HepG2 (cell line): ENCODE measurements around the gene ZNF512B. TPM values are rescaled to one million over a fixed set of nuclear protein-coding genes. Genes with fewer than 3 reads are reported as not detected.

Source experiments
- ATAC-seq: fragments of 200-7000 bp; cut with Tn5 transposase; 3 replicates; pipeline ENCODE4 v1.9.1; 2020; ENCODE audit warnings: mild to moderate bottlenecking, moderate library complexity
- BruUV-seq: library from RNA; stranded (reverse); fragments of 400-500 nt; replicated peaks from 2 replicates; lab custom pipeline; 2021; lab: Mats Ljungman, UMichigan
- CTCF ChIA-PET: fragments of 300-600 bp; formaldehyde crosslinking; extraction: SDS; loops from one replicate; lab custom pipeline; 2021; ENCODE audit warnings: low total read pairs, inconsistent platforms, low intra/inter-chr PET ratio; lab: Yijun Ruan, JAX
- POLR2A ChIA-PET: fragments of 350-600 bp; sonication (Branson Sonifier 250); formaldehyde crosslinking; loops from one replicate; lab custom pipeline; 2020; ENCODE audit warnings: antibody characterized with exemption, inconsistent platforms; lab: Yijun Ruan, JAX
- DNase-seq: peaks from one replicate; pipeline ENCODE4 v3.0.0-alpha.2; 2015; ENCODE audit warnings: low spot score
- FAIRE-seq: peaks from 3 replicates; lab custom pipeline; 2011; peaks lifted over from hg19 to GRCh38; lab: Jason Lieb, UNC
- H2AFZ ChIP-seq: one replicate; pipeline ENCODE4 v1.6.1; 2011; ENCODE audit warnings: low read length, inconsistent platforms
- H3K27ac ChIP-seq: fragments of 300-600 bp; 3 replicates; pipeline ENCODE4 v1.8.0; 2011; ENCODE audit warnings: mixed run types, mild to moderate bottlenecking, mixed read lengths, low read length, inconsistent platforms; ENCODE audit not compliant: insufficient read depth; ENCODE audit errors: extremely low read length
- H3K27me3 ChIP-seq, 2 experiments: fragments of 200-600 bp in 1 of 2; 2 replicates in 1 of 2; 3 replicates in 1 of 2; pipeline versions ENCODE4 v1.6.0 to v1.8.0; 2011; ENCODE audit warnings: low read length in 2 of 2, mild to moderate bottlenecking in 2 of 2, moderate library complexity in 2 of 2, inconsistent platforms in 1 of 2; ENCODE audit not compliant: insufficient read depth in 2 of 2, control insufficient read depth in 1 of 2
- H3K36me3 ChIP-seq, 2 experiments: fragments of 200-600 bp in 1 of 2; replicated peaks in 1 of 2; 2 replicates in 1 of 2; 3 replicates in 1 of 2; pipeline versions ENCODE4 v1.5.1 to v1.8.0; 2011; ENCODE audit warnings: low read length in 2 of 2, inconsistent platforms in 1 of 2; ENCODE audit not compliant: insufficient read depth in 2 of 2, control insufficient read depth in 1 of 2
- H3K4me1 ChIP-seq: 2 replicates; pipeline ENCODE4 v1.5.1; 2012; ENCODE audit warnings: low read length, inconsistent platforms; ENCODE audit not compliant: insufficient read depth
- H3K4me2 ChIP-seq: 2 replicates; pipeline ENCODE4 v1.6.0; 2011; ENCODE audit warnings: low read depth, low read length, inconsistent platforms
- H3K4me3 ChIP-seq, 3 experiments: fragments of 200-600 bp in 1 of 3; sonication (generic), shearing (Covaris generic) in 1 of 3; replicated peaks in 1 of 3; 2 replicates each; pipeline ENCODE4 v1.5.1; 2011 to 2016; ENCODE audit warnings: low read length in 3 of 3, inconsistent platforms in 2 of 3, low read depth in 2 of 3, mild to moderate bottlenecking in 2 of 3, control low read depth in 1 of 3, mixed read lengths in 1 of 3; ENCODE audit not compliant: insufficient read depth in 1 of 3
- H3K79me2 ChIP-seq: one replicate; pipeline ENCODE4 v1.6.1; 2011; ENCODE audit warnings: low read length, inconsistent platforms; ENCODE audit not compliant: insufficient read depth
- H3K9ac ChIP-seq: 2 replicates; pipeline ENCODE4 v1.6.0; 2011; ENCODE audit warnings: mild to moderate bottlenecking, low read depth, low read length, inconsistent platforms; ENCODE audit not compliant: insufficient read depth
- H3K9me3 ChIP-seq: 2 replicates; pipeline ENCODE4 v1.5.1; 2012; ENCODE audit warnings: mild to moderate bottlenecking, low read length
- H4K20me1 ChIP-seq: 2 replicates; pipeline ENCODE4 v1.6.0; 2011; ENCODE audit warnings: inconsistent platforms, mild to moderate bottlenecking, low read length, moderate library complexity; ENCODE audit not compliant: insufficient read depth
- FOXO1 ChIP-seq: sonication (generic); formaldehyde crosslinking; IDR thresholded peaks from 2 replicates; pipeline ENCODE4 v1.4.0; 2020; ENCODE audit warnings: missing genetic modification reagents
- HCFC1 ChIP-seq: fragments of 150-350 bp; IDR thresholded peaks from 2 replicates; pipeline ENCODE4 v1.6.1; 2014; ENCODE audit warnings: low read depth, low read length
- ISX ChIP-seq: sonication (generic); formaldehyde crosslinking; conservative IDR thresholded peaks from 2 replicates; pipeline ENCODE4 v1.5.0; 2020; ENCODE audit warnings: missing genetic modification reagents
- JUNB ChIP-seq: sonication (generic); formaldehyde crosslinking; IDR thresholded peaks from 2 replicates; pipeline ENCODE4 v1.8.0; 2022; ENCODE audit warnings: missing genetic modification reagents, mild to moderate bottlenecking, borderline replicate concordance
- KLF13 ChIP-seq: sonication (generic); formaldehyde crosslinking; IDR thresholded peaks from 2 replicates; pipeline ENCODE4 v1.4.0; 2020; ENCODE audit warnings: mild to moderate bottlenecking, missing genetic modification reagents
- MEF2D ChIP-seq: sonication (generic); formaldehyde crosslinking; IDR thresholded peaks from 2 replicates; pipeline ENCODE4 v1.5.1; 2020; ENCODE audit warnings: mild to moderate bottlenecking, missing genetic modification reagents
- ONECUT2 ChIP-seq: sonication (generic); formaldehyde crosslinking; IDR thresholded peaks from 2 replicates; pipeline ENCODE4 v1.4.0; 2020; ENCODE audit warnings: missing genetic modification reagents
- ZFP37 ChIP-seq: sonication (generic); formaldehyde crosslinking; IDR thresholded peaks from 2 replicates; pipeline ENCODE4 v1.4.0; 2020; ENCODE audit warnings: missing genetic modification reagents, borderline replicate concordance
- ZFY ChIP-seq: sonication (generic); formaldehyde crosslinking; IDR thresholded peaks from 2 replicates; pipeline ENCODE4 v1.4.0; 2020; ENCODE audit warnings: missing genetic modification reagents
- ZNF264 ChIP-seq: sonication (generic); formaldehyde crosslinking; IDR thresholded peaks from 2 replicates; pipeline ENCODE4 v1.4.0; 2020; ENCODE audit warnings: missing genetic modification reagents
- ZNF350 ChIP-seq: sonication (generic); formaldehyde crosslinking; IDR thresholded peaks from 2 replicates; pipeline ENCODE4 v1.4.0; 2020; ENCODE audit warnings: mild to moderate bottlenecking, low read depth, missing genetic modification reagents, borderline replicate concordance
- ZNF354B ChIP-seq: sonication (generic); formaldehyde crosslinking; IDR thresholded peaks from 2 replicates; pipeline ENCODE4 v1.8.0; 2022; ENCODE audit warnings: mild to moderate bottlenecking, missing genetic modification reagents
- ZNF747 ChIP-seq: sonication (generic); formaldehyde crosslinking; IDR thresholded peaks from 2 replicates; pipeline ENCODE4 v1.8.1; 2023; ENCODE audit warnings: missing genetic modification reagents, mild to moderate bottlenecking, borderline replicate concordance
- WGBS: methylation state at CpG from one replicate; pipeline ENCODE4 v1.1.6; 2017; ENCODE audit warnings: low lambda C conversion rate; 5-methylcytosine and 5-hydroxymethylcytosine counted together
- in situ Hi-C: cut with HindIII; loops from 2 replicates; pipeline ENCODE4 v1.10.0; 2017; ENCODE audit warnings: low pct_unique_long_range_greater_than_20kb; ENCODE audit not compliant: extremely low pct_ligation_motif_present
- intact Hi-C: fragments of 100-400 bp; cut with micrococcal nuclease; formaldehyde crosslinking; loops from one replicate; pipeline ENCODE4 v1.10.0; 2022; ENCODE audit not compliant: unreplicated experiment
- polyA plus RNA-seq, 8 experiments: library from polyadenylated mRNA; depleted of rRNA in 3 of 8; stranded (reverse) in 7 of 8; unstranded in 1 of 8; fragments of >200 nt; fragmentation: Illumina TruSeq in 4 of 8; extraction: Trizol in 4 of 8; gene quantifications; 2 replicates each; pipeline versions ENCODE4 v1.2.1 to v1.2.3, GENCODE V29; 2011 to 2016; ENCODE audit warnings: low read depth in 4 of 8, missing spikeins in 1 of 8, mixed read lengths in 1 of 8; ENCODE audit not compliant: insufficient read depth in 1 of 8
- total RNA-seq, 5 experiments: library from RNA; depleted of rRNA; stranded (reverse); fragments of >200 nt; fragmentation: Illumina TruSeq; extraction: Trizol; gene quantifications; 2 replicates each; pipeline ENCODE4 v1.2.3, GENCODE V29; 2016; ENCODE audit warnings: low read depth in 1 of 5
- TF ChIP-seq, protein P1 (sequence below): sonication (generic); formaldehyde crosslinking; conservative IDR thresholded peaks from 2 replicates; pipeline ENCODE4 v1.4.0; 2020; ENCODE audit warnings: missing genetic modification reagents
- TF ChIP-seq, protein P2 (sequence below): IDR thresholded peaks from 2 replicates; pipeline ENCODE4 v1.6.1; 2012; ENCODE audit warnings: low read length, improper control_type of control experiment

Gene ZNF512B
- total and polyA plus RNA-seq, 2 of the 13 experiments (the other 11 are each of a cell fraction or from before 2014, with no cell fraction given), result 11.5 to 30.6 TPM

DNA sequence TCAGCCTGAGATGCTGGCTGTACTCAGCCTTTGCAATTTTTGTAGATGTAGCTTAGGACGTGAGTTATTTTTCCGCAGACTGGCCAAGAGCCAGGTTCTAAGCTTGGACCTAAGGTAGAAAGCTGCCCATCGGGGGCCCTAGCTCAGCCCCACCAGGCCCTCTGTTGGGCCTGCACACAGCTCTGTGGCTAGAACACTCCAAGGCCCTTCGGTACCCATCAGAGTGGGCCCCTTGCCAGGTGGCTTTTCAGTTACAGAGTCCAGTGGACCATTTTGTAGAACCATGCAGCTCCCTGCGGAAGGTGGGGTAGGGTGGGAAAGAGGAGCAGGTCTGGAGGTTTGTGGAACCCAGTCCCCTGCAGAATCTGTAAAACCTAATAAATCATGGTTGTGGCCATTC lies 36.1 kb downstream of the ZNF512B start:
- Histone ChIP-seq H3K27ac (no peak overlapping the region), H3K27me3 (no peaks in the 10 kb centered on the region), H3K36me3 (peaks cover 51 to 72% of the 10 kb centered on the region in 2 experiments), H3K4me2 (no peak overlapping the region), H3K9ac (no peak overlapping the region), H2AFZ (no peak overlapping the region), H3K4me3 (no peak overlapping the region), H3K9me3 (no peaks in the 10 kb centered on the region), H3K4me1 (no peaks in the 10 kb centered on the region), H3K79me2 (no peaks in the 10 kb centered on the region), H4K20me1 (peaks cover 4% of the 10 kb centered on the region; the same call in 1 of the 2 replicates)
- intact Hi-C loops (no loop called here), in situ Hi-C loops (no loop called here)
- 97% methylated on average over 5 of the region's 5 CpGs for whole genome bisulfite sequencing
- no TSS peak for BruUV-seq
- ATAC-seq (no peak), DNase-seq (no peak), FAIRE-seq (no peak)
- no peak for TF ChIP-seq ZNF354B (CRISPR knock-in tag)
- TF ChIP-seq ZNF747 (CRISPR knock-in tag), result no peak
- no peak for TF ChIP-seq MEF2D (CRISPR knock-in tag)
- no peak for TF ChIP-seq KLF13
- no peak for TF ChIP-seq FOXO1
- TF ChIP-seq ZFP37 (CRISPR knock-in tag), result no peak
- TF ChIP-seq ISX (CRISPR knock-in tag), result no peak
- TF ChIP-seq ZNF350 (CRISPR knock-in tag), result no peak
- no peak for TF ChIP-seq ZFY (CRISPR knock-in tag)
- no peak for TF ChIP-seq HCFC1
- TF ChIP-seq ZNF264 (CRISPR knock-in tag), result no peak
- no peak for TF ChIP-seq ONECUT2 (CRISPR knock-in tag)
- TF ChIP-seq JUNB, result no peak
- TF ChIP-seq, protein P1, sequence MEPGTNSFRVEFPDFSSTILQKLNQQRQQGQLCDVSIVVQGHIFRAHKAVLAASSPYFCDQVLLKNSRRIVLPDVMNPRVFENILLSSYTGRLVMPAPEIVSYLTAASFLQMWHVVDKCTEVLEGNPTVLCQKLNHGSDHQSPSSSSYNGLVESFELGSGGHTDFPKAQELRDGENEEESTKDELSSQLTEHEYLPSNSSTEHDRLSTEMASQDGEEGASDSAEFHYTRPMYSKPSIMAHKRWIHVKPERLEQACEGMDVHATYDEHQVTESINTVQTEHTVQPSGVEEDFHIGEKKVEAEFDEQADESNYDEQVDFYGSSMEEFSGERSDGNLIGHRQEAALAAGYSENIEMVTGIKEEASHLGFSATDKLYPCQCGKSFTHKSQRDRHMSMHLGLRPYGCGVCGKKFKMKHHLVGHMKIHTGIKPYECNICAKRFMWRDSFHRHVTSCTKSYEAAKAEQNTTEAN (CRISPR knock-in tag), result no peak
- TF ChIP-seq, protein P2, sequence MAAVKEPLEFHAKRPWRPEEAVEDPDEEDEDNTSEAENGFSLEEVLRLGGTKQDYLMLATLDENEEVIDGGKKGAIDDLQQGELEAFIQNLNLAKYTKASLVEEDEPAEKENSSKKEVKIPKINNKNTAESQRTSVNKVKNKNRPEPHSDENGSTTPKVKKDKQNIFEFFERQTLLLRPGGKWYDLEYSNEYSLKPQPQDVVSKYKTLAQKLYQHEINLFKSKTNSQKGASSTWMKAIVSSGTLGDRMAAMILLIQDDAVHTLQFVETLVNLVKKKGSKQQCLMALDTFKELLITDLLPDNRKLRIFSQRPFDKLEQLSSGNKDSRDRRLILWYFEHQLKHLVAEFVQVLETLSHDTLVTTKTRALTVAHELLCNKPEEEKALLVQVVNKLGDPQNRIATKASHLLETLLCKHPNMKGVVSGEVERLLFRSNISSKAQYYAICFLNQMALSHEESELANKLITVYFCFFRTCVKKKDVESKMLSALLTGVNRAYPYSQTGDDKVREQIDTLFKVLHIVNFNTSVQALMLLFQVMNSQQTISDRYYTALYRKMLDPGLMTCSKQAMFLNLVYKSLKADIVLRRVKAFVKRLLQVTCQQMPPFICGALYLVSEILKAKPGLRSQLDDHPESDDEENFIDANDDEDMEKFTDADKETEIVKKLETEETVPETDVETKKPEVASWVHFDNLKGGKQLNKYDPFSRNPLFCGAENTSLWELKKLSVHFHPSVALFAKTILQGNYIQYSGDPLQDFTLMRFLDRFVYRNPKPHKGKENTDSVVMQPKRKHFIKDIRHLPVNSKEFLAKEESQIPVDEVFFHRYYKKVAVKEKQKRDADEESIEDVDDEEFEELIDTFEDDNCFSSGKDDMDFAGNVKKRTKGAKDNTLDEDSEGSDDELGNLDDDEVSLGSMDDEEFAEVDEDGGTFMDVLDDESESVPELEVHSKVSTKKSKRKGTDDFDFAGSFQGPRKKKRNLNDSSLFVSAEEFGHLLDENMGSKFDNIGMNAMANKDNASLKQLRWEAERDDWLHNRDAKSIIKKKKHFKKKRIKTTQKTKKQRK, result no peak
- POLR2A ChIA-PET, result interaction anchor here (0.9 kb wide), 1 partner anchor 25 kb away, joined by 3 read pairs; no protein-coding TSS in a partner anchor
- CTCF ChIA-PET, result interaction anchor here (1.5 kb wide), 1 partner anchor 41 kb away, joined by 9 read pairs; no protein-coding TSS in a partner anchor
